Right hindlimb (tissue), 1 donor: ENCODE measurements around the gene TMEM132D.
"Not testable (repeated sequence)": the region's sequence is repeated elsewhere in the genome, so short reads cannot be mapped to it uniquely, and the experiment has no call there.

ENCODE experiments used
- DNase-seq: peaks from one replicate; pipeline ENCODE4 v3.0.0-alpha.2; 2018

Gene TMEM132D

DNA sequence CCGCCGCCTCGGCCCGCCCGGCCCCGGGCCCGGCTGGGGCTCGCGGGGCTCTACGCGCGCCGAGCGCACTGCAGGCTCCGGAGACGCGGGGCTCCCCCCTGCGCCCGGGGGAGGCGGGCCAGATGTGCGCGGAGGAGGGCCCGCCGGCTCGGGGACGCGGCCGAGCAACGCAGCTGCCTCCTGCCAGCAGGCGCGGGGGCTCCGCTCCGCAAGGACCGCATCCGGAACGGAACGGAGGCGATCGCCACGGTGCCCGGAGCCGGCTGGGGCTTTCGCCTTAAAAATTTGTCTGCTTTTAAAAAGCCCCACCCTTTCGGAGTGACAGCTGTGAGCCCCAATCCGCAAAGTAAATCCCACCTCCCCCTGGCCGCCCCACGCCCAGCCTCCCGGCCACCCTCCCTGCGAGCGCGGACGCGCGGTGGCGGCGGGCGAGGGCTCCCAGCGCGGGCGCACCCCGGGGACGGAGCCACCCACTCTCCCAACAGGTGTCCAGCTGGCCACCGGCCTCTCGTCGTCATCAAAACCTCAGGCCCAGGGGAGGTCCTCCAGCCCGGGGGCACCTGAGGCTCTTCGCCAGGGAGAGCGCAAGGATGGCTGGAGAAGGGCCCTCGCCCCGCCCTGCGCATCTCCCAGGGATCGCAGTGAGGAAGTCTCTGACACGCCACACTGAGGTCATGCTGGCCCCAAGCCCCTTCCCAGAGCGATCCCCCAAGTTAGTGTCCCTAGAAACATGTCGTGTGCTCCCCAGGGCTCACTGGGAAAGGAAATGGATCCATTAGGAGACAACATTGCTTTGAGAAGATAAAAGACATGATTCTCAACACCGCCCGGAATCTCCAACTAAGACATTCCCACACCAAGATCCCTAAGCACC, at the start of gene TMEM132D:
Gene TMEM132D (minus strand): TSS at position 70 of the 874 bp plus-strand sequence.
- DNase-seq = no peak

DNA sequence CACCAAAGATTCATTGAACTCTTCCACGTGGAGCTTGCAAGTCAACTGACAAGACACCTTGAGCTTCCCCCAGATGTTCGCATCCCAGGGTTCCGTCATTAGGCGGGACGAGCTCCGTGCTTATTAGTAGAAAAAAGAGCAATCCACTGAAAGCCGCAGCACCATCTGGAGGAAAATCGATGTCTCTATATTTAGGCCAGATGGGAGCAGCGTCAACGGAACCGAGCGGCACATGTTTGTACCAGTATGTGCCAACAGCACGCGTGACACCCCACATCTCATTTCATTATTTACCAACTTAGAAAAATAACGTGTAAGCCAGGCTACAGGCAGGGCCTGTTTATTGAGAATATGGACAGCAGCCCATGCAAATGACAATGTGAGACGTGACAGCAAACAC, 45.8 kb upstream of the TMEM132D start:
- DNase-seq = no peak

DNA sequence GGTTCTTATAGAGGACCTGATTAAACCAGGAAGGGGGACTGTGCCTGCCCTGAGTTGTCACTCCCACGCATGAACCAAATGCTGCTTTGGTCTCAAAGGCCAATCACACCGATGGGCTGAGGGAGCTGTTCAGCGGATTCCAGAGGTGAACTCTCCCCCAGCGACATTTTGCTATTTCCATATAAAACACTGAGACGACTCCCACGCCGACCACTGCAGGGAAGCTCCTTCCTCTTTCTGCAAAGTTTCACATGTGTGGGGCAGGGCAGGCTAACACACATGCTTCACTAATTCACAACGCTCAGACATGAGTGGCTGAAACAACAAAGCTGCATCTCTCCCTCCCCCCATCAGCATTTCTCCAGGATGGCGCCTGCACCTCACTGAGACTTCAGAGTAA, 37.8 kb upstream of the TMEM132D start:
- no peak for DNase-seq

DNA sequence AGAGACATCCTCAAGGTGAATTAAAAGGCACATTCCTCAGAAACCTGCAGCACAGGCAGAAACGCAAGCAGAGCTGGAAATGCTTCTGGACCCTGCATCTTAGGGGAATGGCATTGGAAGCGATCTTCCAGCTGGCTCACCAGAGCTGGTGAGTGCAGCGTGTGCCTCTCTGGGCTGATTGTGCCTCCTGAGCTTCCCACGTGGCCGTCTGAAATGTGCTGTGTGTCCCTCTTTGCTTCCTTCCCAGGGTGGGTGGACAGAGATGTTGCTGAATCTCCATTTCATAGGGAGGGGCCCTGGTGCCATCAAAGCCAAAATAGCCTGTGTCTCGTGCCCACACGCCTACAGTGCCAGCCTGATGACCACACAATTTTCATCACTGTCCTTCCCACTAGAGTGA, 34.3 kb upstream of the TMEM132D start:
- DNase-seq = no peak

DNA sequence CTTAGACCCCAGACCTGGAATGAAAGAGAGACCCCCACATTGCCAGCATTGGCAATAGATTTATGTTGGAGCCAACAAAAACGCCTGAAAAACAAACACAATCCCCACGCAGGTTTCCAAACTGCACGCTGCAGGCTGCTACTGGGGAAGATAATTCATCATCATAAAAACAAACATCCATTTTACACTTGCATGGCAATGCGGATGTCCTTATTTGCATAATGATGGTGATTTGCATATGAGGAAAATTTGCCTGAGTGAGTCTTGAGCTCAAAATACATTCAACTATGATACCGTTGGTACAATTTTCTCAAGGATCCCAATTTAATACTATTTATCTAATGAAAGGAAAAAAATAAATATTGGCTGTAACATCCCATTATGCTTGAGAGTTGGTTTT, 33.6 kb upstream of the TMEM132D start:
- no peak for DNase-seq

DNA sequence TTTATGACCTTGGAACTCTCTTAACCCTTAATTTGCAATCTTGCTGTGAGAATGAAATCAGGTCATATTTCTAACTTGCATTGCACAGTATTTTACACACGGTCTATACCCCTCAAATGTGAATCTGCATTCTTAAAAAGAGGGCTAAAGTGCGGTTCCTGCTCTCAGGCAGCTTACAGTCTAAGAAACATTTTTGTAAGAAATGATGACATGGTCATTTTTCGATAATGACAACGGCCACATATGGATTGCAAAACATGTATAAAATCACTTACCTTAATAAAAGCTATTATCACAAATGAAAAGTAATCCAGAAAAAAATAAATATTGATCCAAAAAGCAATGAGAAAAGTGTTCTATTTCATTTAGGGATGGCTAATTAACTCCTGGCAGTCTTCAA, 24.8 kb upstream of the TMEM132D start:
- DNase-seq = no peak

DNA sequence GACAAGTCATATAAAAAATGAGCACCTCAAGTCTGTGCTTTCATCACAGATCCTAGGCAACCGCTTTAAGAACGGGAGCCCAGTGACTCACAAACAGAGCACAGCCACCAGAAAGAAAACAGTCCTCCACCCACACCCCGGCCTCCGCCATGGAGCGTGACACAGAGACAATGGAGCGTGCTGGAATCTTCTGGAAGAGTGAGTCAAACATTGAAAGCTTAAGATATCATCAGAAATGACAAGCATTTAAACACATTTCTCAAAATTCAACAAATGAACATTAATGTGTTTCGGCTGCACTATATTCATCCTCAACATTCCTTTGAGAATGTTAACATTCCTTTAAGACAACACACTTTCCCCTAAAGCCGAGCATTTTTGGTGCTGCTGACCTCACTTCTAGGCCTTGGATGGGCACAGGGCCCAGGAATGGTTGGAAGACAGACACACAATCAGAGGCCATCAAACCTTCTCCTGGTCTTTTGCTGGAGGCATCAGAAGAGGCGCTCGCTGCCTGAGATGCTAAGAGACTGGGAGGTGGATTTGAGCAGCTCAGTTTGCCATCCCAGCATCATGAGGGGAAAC, 23.6 kb upstream of the TMEM132D start:
- no peak for DNase-seq

DNA sequence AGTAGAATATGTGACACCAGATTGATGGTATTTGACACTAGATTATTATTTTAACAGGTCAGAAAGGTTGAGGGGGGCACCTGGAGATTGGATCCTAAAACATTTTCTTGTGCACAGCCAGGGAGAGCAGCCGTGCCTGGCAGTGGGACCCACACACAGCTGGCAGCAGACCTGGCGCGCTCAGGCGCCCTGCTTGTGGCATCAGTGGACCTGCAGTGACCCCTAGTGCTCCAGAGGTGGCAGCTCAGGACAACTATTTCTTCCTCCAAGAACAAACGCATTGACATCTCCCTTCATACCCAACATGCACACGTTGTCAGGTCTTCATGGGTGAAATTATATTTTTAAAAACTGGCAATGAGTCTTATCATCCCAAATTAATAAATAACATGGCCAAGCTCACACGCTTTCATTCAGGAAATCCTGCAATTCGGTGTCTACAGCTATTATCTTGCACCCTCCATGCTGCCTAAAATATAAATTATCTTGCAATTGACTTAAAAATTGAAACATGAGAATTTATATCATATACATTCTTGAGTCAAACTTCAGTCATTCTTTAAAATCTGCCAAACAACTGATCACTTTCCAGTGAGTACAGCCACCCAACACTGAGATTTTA, 7.7 kb upstream of the TMEM132D start:
- DNase-seq = peak; percentile 65

DNA sequence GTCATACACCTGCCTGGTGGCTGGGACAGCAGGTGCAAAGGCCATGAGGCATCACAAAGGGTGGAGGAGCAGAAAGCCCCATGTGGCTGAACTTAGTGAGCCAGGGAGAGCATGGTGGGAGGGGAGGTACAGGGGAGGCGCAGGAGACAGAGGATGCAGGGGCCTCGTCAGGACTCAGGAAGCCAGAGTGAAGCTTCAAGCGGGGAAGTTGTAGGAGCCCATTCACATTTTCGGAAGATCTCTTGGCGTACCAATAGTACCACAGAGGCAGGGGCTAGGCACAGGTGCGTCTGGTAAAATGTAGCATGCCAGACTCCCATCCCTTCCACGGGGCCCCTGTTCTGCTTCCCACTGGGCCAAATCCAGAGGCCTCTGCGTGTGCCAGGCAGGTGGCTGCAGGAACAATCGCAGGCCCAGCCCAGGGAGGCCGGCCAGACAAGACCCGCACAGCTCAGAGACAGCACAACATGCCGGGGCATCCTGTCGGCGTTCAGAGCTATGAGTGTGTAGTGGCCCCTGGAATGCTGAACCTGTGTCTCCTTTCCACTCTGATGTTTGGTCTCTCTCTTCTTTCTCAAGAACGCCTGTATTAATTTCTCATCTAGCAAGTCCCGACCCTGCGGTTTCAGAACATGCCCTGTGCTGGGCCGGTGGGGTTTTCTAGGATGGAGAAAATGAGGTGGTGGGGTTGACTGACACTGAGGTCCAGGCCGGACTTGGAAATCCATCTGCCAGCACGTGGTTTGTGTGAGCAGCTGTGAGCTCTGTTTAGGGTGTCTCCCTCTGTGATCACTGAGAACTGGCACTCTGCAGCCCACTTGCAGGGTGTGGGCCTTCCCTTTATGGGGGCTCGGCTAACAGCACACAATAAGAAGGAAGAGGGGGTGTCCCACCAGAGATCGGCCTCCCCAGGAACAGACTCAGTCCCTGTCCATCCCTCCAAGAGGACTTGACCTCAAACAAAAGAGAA, 5.5 kb upstream of the TMEM132D start:
- no peak for DNase-seq

DNA sequence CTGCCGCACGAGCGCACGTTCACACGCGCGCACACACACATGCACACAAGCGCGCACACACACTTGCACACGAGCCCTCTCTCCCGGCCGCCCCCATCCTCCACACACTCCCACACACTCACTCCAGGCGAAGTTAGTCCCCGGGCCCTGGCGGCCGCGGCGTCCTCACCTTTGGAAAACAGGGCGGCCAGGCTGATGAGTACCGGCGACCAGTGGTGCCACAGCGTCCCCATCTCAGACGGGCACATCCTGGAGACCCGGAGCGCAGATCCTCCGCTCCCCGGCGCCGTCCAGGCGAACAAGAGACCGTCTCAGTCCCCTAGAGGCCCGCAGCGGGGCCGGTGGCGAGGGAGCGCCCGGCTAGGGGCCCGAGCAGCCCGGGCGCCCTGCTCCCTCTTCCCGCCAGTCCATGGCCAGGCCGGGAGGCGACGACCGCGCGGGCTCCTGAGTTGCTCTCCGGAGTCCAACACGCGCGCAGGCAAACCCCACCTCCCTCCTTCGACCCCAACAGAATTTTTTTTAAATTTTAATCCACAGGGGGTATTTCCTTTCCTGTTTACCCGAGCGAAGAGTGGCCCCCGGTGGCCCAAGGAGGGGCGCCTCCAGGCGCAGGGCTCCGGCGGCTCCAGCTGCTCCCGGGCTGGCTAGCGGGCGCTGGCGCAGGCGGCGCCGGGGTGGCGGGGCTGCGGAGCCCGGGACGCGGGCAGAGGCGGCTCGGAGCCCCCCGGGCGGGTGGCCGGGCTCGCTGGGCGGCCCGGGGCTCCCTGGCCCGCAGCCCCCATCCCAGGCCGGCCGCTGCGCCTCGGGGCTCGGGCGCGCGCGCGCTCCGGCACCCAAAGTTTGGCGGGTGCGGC, 506 bp downstream of the TMEM132D start:
- DNase-seq = no peak

DNA sequence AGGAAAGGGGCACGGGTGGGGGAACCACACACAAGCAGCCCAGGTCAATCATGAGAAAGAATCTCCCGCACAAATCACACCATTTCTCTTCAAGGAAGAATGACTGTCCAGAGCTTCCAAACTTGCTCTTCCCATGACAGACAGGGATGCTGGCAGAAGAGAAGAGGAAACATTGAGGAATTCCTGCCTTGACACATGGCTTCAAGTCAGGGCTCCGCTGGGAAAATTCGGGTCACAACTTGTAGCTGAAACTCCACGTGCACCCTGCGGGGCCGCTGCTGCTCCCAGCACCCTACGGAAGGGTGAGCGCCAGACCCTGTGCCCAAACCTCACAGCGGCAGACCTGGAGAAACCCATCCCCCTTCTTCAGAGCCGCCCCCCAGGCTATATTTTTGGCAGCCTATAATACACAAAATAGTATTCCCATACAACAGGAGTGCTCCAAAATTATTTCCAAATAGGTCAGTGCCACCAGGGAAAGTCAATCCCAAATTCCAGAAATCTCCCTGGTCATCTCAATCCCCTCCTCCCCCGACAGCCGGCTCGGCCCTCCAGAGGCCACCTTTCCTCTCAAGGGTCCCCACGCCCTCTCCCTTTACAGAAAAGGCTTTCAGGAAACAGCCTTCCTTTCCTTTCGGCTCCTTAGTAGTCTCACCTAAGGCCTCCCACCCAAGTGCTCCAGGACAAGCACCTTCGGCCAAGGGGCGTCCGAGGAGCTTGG, 1.3 kb downstream of the TMEM132D start:
- DNase-seq = no peak

DNA sequence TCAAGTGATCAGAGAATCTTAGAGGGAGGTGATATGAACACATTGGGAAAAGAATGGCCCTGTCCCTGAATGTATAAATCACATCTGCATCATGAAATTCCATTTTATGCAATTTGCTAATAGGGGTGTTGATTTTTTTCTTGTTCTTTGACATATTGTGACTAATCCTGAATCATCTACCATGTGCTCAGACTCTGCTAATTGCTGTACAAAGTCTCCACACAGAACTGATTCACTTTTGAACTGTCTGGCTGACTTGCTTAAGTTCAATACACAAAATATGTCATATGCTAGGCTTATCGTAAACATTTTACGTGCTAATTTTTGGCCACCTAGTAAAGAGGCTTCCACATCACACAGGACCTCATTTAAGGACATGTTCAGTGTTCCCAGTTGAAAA, 2.6 kb downstream of the TMEM132D start:
- DNase-seq = no peak

DNA sequence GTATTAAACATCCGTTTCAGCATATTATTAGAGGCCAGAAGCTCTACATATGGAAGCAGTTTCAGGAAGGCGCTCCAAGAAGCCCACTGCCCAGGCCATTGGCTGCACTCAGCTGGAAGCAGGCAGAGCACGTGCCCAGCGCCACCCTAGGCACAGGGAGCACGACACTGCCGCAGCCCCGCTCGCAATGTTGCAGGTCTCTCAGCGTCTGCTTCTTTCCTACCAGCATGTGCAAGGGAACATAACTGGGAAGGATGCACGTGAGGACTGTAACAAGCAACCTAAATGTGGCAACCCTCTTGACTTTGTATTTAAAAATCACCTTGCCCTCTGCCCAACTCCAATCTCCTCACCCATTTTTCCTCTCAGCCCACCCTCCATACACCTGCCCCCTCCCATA, 3.5 kb downstream of the TMEM132D start:
- no peak for DNase-seq

DNA sequence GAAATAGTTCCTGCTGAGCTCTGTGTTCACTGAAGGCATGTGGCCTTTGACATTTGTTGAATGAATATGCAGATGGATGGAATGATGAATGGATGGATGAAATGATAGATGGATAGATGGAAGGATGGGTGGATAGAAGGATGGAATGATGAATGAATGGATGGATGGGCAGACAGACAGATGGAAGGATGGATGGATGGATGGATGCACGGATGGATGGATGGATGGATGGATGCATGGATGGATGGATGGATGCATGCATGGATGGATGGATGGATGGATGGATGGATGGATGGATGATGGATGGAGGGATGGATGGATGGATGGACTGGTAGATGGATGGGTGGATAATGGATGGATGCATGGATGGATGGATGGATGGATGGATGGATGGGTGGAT, 4.8 kb downstream of the TMEM132D start:
- DNase-seq = not testable (repeated sequence)

DNA sequence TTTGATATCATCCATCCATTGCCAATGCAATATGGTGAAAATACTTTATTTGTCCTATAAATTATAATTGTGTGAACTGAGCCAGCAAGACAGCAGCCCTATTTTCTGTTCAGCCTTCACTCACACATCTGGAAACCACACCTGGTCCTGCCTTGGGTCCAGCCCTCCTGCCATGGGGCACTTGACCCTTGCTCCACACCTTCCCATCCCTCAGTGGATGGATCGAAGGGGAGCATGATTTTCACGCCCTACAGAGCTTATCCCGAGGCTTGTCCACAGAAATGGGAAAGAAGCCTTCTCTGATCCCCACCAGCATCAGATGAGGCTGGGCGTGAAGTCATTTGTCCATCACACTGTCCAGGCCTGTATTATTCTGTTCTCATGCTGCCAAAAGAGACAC, 10.1 kb downstream of the TMEM132D start:
- DNase-seq = no peak

DNA sequence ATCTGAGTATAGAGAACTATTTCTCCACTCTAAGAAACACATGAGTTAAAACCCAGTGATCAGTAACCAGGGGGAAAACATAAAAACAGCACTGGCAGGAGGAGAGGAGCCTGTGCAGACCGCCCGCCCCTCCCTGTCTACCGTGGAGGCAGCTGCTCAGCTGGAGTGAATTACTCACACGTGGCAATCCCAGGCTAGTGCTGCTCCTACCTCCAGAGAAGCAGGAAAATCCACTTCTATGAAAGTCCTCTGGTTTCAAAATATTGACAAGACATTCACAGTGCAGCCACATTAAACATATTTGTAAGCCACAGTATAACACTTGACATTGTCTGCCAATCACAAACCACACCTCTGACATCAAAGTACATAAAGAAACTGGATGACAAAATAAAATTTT, 16.7 kb downstream of the TMEM132D start:
- peak; percentile 42 for DNase-seq

DNA sequence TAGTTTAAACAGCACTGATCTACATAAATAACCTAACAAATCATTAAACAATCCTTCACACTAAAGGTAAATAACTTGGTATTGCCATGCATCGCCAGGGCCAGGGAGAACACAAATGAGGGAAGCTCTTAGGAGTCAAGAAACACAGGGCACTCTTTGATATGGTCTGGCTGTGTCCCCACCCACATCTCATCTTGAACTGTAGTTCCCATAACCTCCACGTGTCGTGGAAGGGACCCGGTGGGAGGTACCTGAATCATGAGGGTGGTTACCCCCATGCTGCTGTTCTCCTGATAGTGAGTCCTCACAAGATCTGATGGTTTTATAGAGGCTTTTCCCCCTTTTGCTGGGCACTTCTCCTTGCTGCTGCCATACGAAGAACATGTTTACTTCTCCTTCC, 17.3 kb downstream of the TMEM132D start:
- no peak for DNase-seq

DNA sequence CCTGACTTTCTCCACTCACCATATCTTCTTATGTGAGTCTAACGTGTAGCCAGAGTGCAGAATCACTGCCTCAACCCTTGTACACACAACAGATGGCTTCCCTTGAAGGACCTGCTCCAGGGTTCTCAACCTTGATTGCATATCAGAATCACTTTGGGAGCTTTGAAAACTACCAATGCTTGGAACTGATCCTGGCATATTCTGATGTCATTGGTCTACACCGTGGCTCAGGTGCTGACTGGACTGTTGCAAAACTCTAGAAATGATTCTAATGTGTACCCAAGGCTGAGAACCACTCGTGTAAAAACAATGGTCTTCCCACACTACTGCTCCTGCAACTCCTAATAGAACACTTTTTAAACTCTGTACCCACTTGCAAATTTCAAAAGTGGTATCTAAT, 18.5 kb downstream of the TMEM132D start:
- DNase-seq = no peak

DNA sequence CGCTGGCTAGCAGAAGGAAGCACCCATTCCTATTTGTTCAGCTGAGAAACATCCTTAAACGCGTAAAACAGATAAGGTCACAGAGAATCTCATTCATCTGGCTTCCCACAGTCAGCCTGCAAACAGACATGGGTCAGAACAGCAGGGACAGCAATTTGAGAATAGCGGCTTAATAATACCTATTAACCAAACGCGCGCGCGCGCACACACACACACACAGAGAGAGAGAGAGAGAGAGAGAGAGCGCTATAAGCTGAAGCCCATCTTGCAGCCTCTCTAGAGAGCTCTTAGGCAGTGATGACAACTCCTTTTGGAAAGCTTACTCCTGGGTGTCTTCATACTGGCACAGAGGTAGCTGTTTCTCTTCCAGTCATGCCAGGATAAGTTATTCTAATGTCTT, 26.4 kb downstream of the TMEM132D start:
- no peak for DNase-seq

DNA sequence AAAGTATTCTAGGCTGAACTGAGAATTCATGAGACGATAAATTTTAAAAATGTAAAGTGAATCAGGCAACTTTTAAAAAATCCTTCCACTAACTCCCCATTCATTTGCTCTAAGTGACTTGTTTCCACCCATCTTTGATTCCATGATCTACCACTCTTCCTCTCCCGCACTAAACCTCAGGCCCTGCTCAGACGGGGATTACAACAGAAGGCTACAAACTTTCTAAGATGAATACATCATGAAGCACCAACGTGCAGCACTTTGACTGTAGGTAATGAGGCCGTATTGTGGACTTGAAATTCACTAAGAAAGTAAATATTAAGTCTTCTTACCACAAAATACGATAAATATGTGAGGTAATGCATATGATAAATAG, 30.0 kb downstream of the TMEM132D start:
- no peak for DNase-seq

DNA sequence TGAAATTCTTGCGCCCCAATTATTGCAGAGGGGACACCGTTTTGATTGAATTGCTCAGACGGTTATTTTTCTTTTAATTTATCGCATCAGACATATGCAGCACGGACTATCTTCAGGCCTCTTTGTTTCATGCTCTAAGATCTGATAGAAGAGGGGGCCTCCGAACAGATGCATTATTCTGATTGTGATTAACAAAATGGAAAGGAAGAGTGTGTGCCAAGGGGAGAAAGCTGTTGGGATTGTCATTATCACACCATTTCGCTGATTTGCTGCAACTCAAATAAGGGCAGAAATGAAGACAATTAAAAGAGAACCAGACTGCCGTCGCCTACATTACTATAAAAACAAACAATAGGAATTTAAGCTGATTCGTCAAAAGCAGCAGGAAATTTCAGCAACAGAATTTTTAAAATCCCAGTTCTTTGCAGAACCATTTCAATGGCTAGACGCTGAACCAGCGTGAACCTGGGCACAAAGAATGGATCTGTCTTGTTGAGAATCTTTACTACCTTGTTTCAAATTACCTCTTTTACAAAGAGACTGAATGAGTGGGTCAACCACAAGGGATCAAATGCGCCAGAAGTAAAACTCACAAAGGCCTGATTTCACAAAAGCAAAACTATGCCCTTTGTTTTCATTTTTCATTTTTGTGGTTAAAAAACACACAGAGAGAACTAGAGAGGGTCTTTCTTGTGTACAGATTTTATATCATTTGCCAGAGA, 30.6 kb downstream of the TMEM132D start:
- DNase-seq = no peak
